OCI-LY3 (cell line): ENCODE measurements around the gene GABRG1.

Source experiments
- EZH2phosphoT487 ChIP-seq: fragments of 200-600 bp; shearing (Covaris generic); IDR thresholded peaks from 2 replicates; pipeline ENCODE4 v1.6.1; 2018; ENCODE audit warnings: antibody characterized with exemption, mixed run types, low read depth
- TF ChIP-seq, protein P1 (sequence below): fragments of 200-600, 300-600 bp; sonication (generic); IDR thresholded peaks from 2 replicates; pipeline ENCODE4 v1.5.1; 2014; ENCODE audit warnings: antibody characterized with exemption, low read length, low read depth

DNA sequence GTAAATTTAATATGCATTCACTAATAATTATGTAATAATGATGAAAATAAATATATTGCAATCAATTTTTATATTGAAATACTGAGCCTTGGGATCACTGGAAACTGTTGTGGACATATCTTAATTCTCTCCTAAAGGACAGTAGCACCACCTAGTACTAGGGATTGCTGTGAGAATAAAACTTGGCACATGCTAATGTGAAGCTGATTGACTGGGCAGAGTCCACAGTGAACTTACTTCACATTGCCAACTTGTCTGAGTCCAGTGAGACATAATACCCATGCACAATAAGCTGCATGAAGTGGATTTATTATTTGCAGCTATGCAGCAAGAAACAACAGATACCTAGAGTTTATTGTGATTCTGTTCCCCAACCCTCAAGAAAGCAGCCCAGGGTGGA lies 131.1 kb downstream of the GABRG1 start:
- TF ChIP-seq, protein P1, sequence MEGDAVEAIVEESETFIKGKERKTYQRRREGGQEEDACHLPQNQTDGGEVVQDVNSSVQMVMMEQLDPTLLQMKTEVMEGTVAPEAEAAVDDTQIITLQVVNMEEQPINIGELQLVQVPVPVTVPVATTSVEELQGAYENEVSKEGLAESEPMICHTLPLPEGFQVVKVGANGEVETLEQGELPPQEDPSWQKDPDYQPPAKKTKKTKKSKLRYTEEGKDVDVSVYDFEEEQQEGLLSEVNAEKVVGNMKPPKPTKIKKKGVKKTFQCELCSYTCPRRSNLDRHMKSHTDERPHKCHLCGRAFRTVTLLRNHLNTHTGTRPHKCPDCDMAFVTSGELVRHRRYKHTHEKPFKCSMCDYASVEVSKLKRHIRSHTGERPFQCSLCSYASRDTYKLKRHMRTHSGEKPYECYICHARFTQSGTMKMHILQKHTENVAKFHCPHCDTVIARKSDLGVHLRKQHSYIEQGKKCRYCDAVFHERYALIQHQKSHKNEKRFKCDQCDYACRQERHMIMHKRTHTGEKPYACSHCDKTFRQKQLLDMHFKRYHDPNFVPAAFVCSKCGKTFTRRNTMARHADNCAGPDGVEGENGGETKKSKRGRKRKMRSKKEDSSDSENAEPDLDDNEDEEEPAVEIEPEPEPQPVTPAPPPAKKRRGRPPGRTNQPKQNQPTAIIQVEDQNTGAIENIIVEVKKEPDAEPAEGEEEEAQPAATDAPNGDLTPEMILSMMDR, result no peak
- TF ChIP-seq EZH2phosphoT487, result no peak
